Kidney capillary endothelial cell (primary cell): ENCODE results near the gene TTL.
A peak's percentile ranks its signal among the peaks of the same experiment; 100 is the strongest.
"Not testable (repeated sequence)": the region's sequence is repeated elsewhere in the genome, so short reads cannot be mapped to it uniquely, and the experiment has no call there.

Experiments
- DNase-seq: peaks from one replicate; pipeline ENCODE4 v3.0.0-alpha.2; 2018; ENCODE audit warnings: low spot score

TTL gene

GRCh38 chr2:112481528-112482233 lies at the start of gene TTL:
TSS of gene TTL (plus strand) at chr2:112482156. CDS start at chr2:112482345, 189 bp downstream.
- peak; percentile 57 for DNase-seq

DNA sequence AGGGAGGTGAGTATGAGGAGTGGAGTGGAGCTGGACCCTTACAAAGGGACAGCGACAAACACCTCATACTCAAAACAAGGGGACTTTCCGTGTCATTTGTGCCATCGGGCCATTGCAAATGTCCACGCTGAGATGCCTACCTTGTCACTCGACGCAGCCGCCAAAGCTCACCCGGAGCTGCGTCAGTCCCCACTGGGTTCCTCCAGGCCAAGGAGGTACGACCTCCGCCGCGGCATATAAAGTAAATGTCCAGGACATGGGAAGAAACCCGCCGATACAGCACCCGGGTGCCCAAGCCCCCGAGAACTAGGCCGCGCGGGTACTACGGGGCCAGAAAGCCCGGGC lies 49.6 kb upstream of the TTL start:
- DNase-seq: not testable (repeated sequence)

DNA sequence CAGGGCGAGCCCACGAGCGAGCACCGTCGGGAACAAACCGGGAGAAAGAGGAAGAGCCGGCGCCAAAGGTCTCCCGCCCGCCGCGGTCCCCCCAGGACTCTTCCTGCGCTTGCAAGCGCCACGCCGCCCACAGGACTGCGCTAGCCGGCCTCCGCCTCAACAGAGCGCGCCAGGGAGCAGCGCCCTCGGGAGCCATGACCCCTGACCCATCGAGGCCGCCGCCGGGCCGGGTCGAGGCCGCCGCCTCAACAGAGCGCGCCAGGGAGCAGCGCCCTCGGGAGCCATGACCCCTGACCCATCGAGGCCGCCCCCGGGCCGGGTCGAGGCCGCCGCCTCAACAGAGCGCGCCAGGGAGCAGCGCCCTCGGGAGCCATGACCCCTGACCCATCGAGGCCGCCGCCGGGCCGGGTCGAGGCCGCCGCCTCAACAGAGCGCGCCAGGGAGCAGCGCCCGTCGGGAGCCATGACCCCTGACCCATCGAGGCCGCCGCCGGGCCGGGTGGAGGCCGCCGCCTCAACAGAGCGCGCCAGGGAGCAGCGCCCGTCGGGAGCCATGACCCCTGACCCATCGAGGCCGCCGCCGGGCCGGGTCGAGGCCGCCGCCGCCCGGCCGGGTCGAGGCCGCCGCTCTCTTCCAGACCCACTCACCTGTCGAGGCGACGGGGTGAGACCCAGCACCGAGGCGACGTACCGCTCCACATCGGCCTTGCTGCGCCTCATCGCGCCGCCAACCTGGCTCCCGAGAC lies 49.0 kb upstream of the TTL start:
- DNase-seq: peak; percentile 11

DNA sequence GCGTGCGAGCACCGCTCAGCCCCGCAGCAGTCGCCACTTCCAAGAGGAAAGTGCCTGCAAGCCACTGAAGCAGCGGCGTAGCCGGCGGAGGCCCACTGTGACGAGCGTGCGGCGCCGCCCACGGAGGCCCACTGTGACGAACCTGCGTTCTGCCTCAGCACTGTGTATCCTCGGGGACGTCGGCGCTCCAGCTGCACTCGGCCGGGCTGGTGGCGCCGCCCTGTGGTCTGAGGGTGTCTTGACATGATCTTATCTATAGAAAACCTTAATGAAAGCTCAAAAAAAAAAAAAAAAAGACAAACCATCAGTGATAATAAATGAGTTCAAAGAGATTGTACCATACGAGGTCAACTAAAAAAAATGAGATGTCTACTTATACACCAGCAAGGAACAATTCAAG lies 48.5 kb upstream of the TTL start, which contains the start of gene RGPD8:
Gene RGPD8, minus strand, starts transcription at position 166 of the 400 bp plus-strand sequence. CDS start 192 bp downstream, outside the sequence.
- peak; percentile 52 for DNase-seq

- no peak for DNase-seq
Measured at GRCh38 chr2:112433932-112434730, 47.8 kb upstream of the TTL start.

- DNase-seq: not testable (repeated sequence)
Measured at GRCh38 chr2:112434890-112435715, 46.9 kb upstream of the TTL start.

GRCh38 chr2:112435716-112436431 lies 46.1 kb upstream of the TTL start:
- DNase-seq: not testable (repeated sequence)

DNA sequence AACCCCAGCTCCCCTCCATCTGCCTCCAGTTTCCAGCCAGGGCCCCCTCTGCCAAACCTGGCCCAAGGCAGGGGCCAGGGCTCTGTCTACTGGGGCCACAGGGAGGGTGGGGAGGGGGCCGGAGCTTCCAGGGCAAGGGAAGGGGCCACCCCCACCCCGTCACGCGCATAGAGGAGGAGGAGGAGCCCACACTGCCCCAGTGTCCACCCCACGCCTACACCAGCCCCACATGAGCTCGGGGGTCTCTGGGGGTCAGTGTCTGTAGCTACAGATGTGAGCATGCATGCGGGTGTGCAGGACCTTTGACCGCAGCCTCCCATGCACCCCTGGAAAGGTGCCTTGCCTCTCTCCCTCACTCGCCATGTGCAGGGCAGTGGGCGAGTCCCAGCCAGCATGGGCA lies 45.0 kb upstream of the TTL start:
- DNase-seq: not testable (repeated sequence)

- not testable (repeated sequence) for DNase-seq
Measured at GRCh38 chr2:112437405-112437831, 44.5 kb upstream of the TTL start.

DNA sequence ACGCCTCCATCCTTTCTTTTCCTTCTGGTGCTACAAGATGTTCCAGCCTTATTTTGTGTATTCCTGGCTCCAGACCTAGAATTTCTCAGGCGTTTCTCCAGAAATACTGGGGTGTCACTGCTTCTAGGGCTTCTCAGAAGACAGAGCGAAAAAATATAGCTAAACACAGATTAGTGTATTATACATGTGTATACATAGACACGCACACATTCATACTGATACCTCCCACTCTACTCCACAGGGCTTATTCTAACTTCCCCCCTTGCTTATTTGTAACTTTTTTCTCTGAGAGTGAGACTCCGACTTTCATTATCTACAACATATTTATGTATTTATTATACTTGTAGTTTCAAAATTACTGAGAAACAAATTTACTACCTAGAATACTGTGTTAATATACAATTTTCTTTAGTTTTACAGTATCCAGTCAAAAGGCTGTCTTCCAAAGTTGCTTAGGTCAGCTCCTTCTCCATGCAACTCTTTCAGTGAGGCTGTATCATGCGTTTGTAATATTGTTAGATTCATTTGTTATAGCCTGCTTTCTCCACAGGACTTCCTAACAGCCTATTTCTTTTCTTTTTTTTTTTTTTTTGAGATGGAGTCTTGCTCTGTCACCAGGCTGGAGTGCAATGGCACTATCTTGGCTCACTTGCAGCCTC lies 43.2 kb upstream of the TTL start:
- not testable (repeated sequence) for DNase-seq

DNA sequence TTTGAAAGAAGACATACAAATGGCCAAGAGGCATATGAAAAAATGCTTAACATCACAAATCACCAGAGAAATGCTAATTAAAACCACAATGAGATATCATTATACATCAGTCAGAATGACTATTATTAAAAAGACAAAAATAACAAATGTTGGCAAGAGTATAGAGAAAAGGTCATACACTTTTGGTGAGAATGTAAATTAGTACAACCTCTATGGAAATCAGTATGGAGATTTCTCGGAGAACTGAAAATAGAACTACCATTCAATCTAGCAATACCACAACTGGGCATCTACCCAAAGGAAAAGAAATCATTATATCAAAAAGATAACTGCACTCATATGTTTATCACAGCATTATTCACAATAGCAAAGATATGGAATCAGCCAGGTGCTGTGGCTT lies 37.7 kb upstream of the TTL start:
- DNase-seq: not testable (repeated sequence)

- no peak for DNase-seq
Measured at GRCh38 chr2:112449854-112450253, 32.1 kb upstream of the TTL start.

DNA sequence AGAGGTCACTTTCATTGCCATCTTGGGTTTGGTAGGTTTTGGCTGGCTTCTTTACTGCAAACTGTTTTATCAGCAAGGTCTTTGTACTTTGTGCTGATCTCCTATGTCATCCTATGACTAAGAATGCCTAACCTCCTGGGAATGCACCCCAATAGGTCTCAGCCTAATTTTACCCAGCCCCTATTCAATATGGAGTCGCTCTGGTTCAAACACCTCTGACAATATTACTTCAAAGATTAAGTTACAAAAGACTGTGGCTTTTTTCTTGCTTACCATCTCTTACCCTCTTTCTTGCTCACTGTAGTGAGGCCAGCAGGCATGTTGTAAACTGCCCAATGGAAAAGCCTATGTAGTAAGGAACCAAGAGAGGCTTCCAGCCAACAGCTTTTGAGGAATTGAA lies 30.6 kb upstream of the TTL start:
- DNase-seq: no peak

DNA sequence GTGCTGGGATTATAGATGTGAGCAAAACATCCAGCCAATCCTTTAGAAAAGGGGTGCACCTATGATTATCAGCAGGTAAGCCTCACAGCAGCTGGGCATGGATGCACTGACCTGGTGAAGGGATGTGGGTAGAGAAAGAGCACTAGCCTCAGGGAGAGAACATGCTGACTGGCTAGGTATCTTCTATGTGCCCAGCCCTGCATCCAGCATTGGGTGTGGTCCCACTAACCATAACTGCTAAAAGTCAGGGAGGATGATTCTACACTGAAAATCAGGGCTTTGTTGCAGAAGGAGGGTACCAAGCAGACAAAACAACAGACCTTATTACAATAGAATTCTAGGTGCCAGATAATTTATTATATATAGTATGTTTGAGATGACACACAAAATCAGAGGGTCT lies 27.4 kb upstream of the TTL start:
- DNase-seq: no peak

DNA sequence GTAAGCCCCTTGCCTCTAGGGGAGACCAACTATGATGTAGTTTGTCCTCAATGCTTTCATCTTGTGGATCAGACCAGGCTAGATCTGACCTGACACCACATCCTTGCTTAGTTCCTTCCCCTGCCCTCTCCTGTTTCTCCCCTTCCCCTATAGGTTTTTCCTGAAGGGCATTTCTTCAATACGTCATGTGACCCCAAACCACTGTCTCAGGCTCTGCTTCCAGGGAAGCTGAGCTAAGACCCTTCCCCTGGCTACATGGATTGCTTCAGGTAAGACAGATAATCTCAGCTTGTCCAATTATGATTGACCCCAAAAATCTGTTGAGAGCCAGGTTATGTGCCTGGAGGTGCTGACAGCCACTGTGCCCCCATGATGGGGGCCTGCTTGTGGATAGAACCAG lies 22.6 kb upstream of the TTL start:
- no peak for DNase-seq

DNA sequence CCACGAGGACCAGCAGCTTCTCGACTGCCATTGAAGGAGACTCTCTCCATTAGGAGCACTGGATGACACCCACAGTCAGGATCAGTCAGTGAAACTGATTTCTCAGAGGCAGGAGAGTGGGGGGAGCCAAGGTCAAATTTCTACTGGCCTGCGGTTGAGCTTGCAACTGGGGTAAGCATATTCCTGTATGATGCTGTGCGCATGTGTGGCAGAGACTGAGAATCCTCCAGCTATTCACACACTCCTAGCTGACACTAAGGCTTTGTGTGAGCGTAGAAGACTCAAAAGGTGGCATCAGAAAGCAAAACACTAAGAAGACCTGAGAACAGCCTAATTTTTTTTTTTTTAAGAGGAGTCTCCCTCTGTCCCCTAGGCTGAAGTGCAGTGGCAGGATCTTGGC lies 19.8 kb upstream of the TTL start:
- DNase-seq: no peak

DNA sequence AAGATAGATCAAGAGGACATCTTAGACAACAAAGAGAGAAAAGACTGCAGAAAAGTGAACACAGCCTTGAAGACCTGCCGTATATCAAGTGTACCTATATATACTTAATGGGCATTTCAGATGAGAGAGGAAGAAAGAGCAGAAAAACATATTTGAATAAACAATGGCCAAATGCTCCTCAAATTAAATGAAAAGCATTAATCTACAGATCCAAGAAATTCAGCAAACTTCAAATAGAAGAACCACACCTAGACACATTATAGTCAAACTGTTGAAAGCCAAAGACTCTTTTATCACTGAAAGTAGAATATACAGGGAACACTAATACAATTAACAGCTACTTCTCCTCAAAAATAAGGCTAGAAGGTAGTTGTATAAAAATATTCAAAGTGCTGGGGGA lies 18.7 kb upstream of the TTL start:
- no peak for DNase-seq

DNA sequence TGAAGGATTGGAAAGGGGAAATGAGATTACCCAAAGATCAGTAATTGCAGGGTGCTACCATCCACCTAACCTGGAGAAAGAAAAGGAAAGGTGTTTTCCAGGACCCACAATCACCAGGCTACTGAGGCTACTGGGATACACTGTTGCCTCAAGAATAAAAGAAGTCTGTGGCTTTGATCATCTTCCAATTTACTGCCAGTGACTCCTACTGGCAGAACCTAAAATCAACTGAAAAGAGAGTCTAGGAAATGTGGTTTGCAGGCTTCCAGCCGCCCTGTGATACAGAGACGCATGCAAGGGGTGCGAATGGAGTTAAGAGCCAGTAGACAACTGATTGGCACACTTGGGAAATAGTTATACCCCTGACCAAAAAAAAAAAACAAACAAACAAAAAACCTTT lies 16.6 kb upstream of the TTL start:
- DNase-seq: no peak

DNA sequence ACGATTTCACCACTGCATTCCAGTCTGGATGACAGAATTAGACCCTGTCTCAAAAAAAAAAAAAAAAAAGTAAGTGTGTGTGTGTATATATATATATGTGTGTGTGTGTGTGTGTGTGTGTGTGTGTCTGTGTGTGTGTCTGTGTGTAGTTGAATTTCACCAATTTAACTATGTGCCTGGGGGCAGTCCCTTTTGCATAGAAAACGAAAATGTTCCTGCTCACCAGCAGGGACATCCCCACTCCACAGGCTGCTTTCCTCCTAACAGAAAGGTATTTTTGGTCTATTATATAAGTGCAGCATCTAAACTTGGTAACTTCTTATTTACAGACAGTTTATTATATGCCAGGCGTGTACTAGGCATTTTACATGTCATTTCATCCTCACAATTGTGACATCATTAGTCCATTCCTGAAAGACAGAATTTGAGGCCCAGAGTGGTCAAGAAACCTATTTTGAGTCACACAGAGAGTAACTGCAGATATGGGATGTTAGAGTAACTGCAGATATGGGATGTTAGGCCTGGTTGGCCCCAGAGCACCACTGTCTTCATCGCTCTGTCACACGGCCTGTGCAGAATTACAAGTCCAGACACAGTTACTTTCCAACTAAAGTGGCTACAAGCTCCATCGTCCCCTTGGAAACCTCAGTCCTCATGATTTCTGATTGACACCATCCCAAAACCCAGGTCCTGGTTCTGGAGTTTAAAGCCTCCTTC lies 9.3 kb upstream of the TTL start:
- DNase-seq: no peak
